AG04450 (cell line): Measurements from ENCODE around the gene GRK2. TPM values are rescaled to one million over a fixed set of nuclear protein-coding genes. Genes with fewer than 3 reads are reported as not detected.

Experiments used
- CTCF ChIA-PET: fragments of 300-600, 350-600 bp; formaldehyde crosslinking; extraction: SDS; loops from one replicate; lab custom pipeline; 2022; ENCODE audit warnings: antibody characterized with exemption, inconsistent platforms; lab: Charles Lee
- POLR2A ChIA-PET: fragments of 350-600 bp; formaldehyde crosslinking; extraction: SDS; loops from one replicate; lab custom pipeline; 2021; ENCODE audit warnings: antibody characterized with exemption, inconsistent platforms; lab: Yijun Ruan, JAX
- DNase-seq: peaks from one replicate; pipeline ENCODE4 v3.0.0-alpha.2; 2011; ENCODE audit warnings: low read depth, low spot score
- H3K27ac ChIP-seq: one replicate; pipeline ENCODE4 v1.5.1; 2012; ENCODE audit warnings: low read depth, low read length, control low read depth
- H3K27me3 ChIP-seq: one replicate; pipeline ENCODE4 v1.6.0; 2012; ENCODE audit warnings: low read length; ENCODE audit not compliant: control insufficient read depth, insufficient read depth
- H3K4me3 ChIP-seq: 2 replicates; pipeline ENCODE4 v1.5.1; 2011; ENCODE audit warnings: mild to moderate bottlenecking, low read depth, low read length, control low read depth
- H3K9me3 ChIP-seq: 2 replicates; pipeline ENCODE4 v1.5.1; 2012; ENCODE audit warnings: low read length; ENCODE audit not compliant: control insufficient read depth, insufficient read depth
- polyA plus RNA-seq: library from polyadenylated mRNA; depleted of rRNA; stranded (reverse); fragments of >200 nt; gene quantifications from 2 replicates; pipeline ENCODE4 v1.2.3, GENCODE V29; 2011
- TF ChIP-seq, protein P1 (sequence below): IDR thresholded peaks from 2 replicates; pipeline ENCODE4 v1.5.1; 2011; ENCODE audit warnings: low read depth, low read length, control low read depth, inconsistent platforms

GRK2 gene
- polyA plus RNA-seq, 1 experiment = 17.3 TPM

DNA sequence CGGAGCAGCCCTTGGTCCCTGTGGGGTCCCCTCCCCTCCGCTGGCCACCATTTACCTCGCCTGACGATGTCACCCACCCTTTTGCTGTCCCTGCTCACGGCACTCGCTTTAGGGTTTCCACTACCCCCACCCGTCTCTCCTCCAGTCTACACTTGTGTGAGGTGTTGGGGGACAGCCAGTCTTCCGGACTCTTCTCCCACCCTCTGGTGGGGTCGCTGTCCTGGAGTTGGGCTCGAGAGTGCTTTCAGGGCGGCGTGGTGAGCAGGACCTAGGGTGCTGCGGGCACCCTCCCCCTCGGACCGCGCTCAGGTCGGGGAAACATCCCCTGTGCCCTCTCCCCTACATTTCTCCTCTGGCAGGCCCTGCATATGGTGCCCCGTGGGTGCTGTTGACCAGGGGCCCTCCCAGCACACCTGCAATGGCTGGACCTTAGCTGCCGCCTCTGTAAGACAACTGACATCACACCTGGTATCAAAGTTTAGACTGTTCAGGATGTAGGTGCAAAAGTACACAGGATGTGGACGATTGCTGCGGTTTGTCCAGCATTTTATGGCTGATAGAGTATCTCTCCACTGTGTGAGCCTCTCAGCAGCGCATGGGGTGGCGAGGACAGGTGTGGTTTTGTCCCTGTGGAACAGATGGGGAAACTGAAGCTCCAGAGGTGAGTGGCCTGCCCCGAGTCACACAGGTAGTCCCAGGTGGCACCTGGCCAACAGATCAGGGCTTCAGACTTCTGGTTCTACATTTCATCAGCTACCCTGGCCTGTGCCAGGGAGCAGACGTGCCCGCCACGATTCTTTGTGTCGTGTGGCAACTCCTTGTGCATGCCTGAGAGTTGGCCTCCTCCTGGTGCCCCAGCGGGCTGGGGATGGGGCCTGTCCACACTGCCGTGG is 1.2 kb downstream of the GRK2 start:
- no peak for DNase-seq
- ChIA-PET POLR2A (interaction anchor here (0.6 to 1.0 kb wide), 3 partner anchors 41 to 203 kb away, joined by 3 to 4 read pairs (median 3); no protein-coding TSS in a partner anchor), CTCF (interaction anchor here (0.6 to 2.1 kb wide), 9 partner anchors 10 to 115 kb away, joined by 3 to 12 read pairs (median 6); no protein-coding TSS in a partner anchor)
- H3K4me3 ChIP-seq = peak overlapping the region; percentile 80
- no peaks in the 10 kb centered on the region for H3K27me3 ChIP-seq
- TF ChIP-seq, protein P1, sequence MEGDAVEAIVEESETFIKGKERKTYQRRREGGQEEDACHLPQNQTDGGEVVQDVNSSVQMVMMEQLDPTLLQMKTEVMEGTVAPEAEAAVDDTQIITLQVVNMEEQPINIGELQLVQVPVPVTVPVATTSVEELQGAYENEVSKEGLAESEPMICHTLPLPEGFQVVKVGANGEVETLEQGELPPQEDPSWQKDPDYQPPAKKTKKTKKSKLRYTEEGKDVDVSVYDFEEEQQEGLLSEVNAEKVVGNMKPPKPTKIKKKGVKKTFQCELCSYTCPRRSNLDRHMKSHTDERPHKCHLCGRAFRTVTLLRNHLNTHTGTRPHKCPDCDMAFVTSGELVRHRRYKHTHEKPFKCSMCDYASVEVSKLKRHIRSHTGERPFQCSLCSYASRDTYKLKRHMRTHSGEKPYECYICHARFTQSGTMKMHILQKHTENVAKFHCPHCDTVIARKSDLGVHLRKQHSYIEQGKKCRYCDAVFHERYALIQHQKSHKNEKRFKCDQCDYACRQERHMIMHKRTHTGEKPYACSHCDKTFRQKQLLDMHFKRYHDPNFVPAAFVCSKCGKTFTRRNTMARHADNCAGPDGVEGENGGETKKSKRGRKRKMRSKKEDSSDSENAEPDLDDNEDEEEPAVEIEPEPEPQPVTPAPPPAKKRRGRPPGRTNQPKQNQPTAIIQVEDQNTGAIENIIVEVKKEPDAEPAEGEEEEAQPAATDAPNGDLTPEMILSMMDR = 0 out of 2 replicates have a peak, but pooled peaks have one; percentile 9
- H3K9me3 ChIP-seq = no peaks in the 10 kb centered on the region; the same call in 1 of the 2 replicates
- H3K27ac ChIP-seq = no peak overlapping the region

DNA sequence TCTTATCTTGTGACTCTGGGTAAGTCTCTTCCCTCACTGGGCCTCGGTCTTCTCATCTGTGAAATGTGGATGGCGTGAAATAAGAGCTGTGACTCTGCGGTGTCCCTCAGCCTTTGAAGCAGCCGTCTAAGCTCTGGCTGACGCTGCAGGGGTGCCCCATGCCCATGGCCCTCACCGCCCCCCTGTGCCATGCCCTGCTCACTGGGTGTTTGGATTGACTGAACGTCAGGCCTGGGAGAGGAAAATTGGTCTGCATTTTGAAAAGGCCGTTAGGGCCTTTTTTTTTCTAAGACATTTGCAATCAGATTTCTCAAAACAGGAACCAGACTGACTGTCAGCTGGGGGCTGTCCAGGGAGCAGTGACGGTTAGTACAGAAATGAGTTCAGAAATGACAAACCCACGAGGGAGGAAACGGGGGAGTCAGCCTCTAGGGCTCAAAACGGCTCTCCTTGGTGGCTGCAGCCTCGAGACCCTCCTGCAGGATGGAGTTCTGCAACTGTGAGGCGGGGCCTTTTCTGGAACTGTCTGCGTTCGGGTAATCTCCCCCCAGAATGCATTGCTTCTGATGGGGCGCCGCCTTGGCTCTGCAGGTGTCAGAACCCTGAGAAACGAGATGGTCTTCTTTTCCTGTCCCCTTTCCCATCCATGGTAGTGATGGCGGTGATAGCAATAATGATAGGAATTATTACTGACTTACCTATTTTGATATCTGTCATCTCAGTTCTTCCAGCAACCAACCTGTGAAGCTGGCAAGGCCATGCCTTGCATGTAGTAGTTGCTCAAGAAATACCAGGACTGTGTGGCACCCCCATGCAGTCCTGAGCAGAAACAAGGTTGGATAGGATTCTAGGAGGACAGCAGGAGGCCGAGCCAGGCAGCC is 2.0 kb downstream of the GRK2 start:
- ChIA-PET CTCF (interaction anchor here (1.0 to 4.3 kb wide), 3 partner anchors 49 to 114 kb away, joined by 4 to 12 read pairs (median 10); no protein-coding TSS in a partner anchor), POLR2A (interaction anchor here (0.6 kb wide), 1 partner anchor 203 kb away, joined by 3 read pairs; no protein-coding TSS in a partner anchor)
- TF ChIP-seq, protein P1 = no peak
- Histone ChIP-seq H3K27ac (no peak overlapping the region), H3K4me3 (peak overlapping the region; percentile 80; the same call in 1 of the 2 replicates), H3K9me3 (no peaks in the 10 kb centered on the region; the same call in 1 of the 2 replicates), H3K27me3 (no peaks in the 10 kb centered on the region)
- DNase-seq = no peak

GRCh38 chr11:67268962-67269268 is 2.6 kb downstream of the GRK2 start:
- CTCF ChIA-PET = interaction anchor here (4.3 kb wide), 1 partner anchor 49 kb away, joined by 12 read pairs; no protein-coding TSS in a partner anchor
- DNase-seq = no peak
- POLR2A ChIA-PET = no interaction called here

DNA sequence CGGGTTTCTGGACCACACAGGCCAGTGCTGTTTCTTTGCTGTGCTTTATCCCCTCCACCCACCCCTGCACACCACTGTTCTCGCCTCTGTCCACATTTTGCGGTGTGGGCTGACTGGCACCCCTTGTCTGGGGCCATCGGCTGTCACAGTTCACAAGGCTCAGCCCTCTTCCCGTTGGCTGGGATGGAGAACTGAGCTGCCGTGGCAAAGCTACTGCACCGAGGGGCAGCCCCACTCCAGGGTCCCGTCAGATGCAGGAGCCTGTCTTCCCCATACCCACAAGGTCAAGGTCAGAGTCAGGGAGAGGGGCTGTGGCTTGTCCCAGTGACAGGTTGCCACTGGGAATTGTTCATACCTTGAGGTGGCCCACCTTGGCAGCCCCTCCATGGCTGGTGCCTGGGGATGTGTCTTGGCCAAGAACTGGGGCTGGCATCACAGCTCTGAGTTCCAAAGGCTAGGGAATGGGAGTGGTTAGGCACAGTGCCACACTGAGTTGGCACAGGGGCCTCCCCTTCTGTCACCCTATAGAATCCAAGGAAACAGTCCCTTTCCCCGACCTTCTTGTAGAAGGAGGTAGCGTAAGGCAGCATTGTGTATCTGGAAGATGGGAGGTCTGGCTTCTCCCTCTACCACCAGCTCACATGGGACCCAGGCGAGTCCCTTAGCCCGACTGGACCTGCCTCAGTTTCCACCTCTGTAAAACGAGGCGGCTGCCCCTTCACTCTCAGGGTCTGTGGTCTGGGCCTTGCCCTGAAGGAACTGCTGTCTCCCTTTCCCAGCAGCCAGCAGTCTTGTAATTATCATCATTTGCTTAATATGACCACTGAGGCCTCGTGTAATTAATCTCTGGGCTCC is 3.4 kb downstream of the GRK2 start:
- DNase-seq = no peak
- TF ChIP-seq, protein P1 = no peak
- CTCF ChIA-PET = interaction anchor here (0.9 to 4.3 kb wide), 3 partner anchors 33 to 113 kb away, joined by 4 to 12 read pairs (median 5); no protein-coding TSS in a partner anchor
- H3K27me3 ChIP-seq = no peaks in the 10 kb centered on the region
- no peaks in the 10 kb centered on the region; the same call in 1 of the 2 replicates for H3K9me3 ChIP-seq
- peak overlapping the region; percentile 25; the same call in 1 of the 2 replicates for H3K4me3 ChIP-seq
- H3K27ac ChIP-seq = peak overlapping the region; percentile 11
- POLR2A ChIA-PET = interaction anchor here (0.9 to 1.0 kb wide), 2 partner anchors 19 to 48 kb away, joined by 3 to 4 read pairs; no protein-coding TSS in a partner anchor

More at GRCh38 chr11:67268962-67269268, 2.6 kb downstream of the GRK2 start:
- no peaks in the 10 kb centered on the region for H3K27me3 ChIP-seq
- H3K27ac ChIP-seq = no peak overlapping the region
- no peak overlapping the region for H3K4me3 ChIP-seq
- TF ChIP-seq, protein P1 = no peak
- H3K9me3 ChIP-seq = no peaks in the 10 kb centered on the region; the same call in 1 of the 2 replicates
